Glomerular visceral epithelial cell (primary cell): ENCODE data around the gene EBI3.
"Not testable (repeated sequence)": the region's sequence is repeated elsewhere in the genome, so short reads cannot be mapped to it uniquely, and the experiment has no call there.

Experiments
- DNase-seq: peaks from one replicate; pipeline ENCODE4 v3.0.0-alpha.2; 2016; ENCODE audit errors: extremely low spot score

The EBI3 gene

GRCh38 chr19:4229179-4229931, at the start of gene EBI3:
TSS of gene EBI3 (plus strand) at chr19:4229523. CDS start at chr19:4229551, 28 bp downstream.
- DNase-seq: peak; percentile 90

GRCh38 chr19:4181053-4181508, 48.2 kb upstream of the EBI3 start:
- DNase-seq: no peak

GRCh38 chr19:4182084-4182810, 47.1 kb upstream of the EBI3 start, which contains the start of the genes ANKRD24 and SIRT6:
TSS of gene ANKRD24 (plus strand) at chr19:4182689. CDS start at chr19:4186426, 3,737 bp downstream.
TSS of gene SIRT6 (minus strand) at chr19:4182563. CDS start at chr19:4182539, 24 bp downstream.
- peak; percentile 95 for DNase-seq

GRCh38 chr19:4183967-4184717, 45.2 kb upstream of the EBI3 start:
- DNase-seq: no peak

- no peak for DNase-seq
Measured at GRCh38 chr19:4184718-4185352, 44.5 kb upstream of the EBI3 start.

- DNase-seq: no peak
Measured at GRCh38 chr19:4185413-4186086, 43.8 kb upstream of the EBI3 start.

GRCh38 chr19:4186087-4186993, 43.0 kb upstream of the EBI3 start:
- peak; percentile 78 for DNase-seq

- no peak for DNase-seq
Measured at GRCh38 chr19:4187313-4188122, 41.8 kb upstream of the EBI3 start.

- DNase-seq: no peak
Measured at GRCh38 chr19:4189641-4190040, 39.7 kb upstream of the EBI3 start.

- not testable (repeated sequence) for DNase-seq
Measured at GRCh38 chr19:4192537-4192936, 36.8 kb upstream of the EBI3 start.

- DNase-seq: no peak
Measured at GRCh38 chr19:4194353-4194752, 35.0 kb upstream of the EBI3 start.

- DNase-seq: no peak
Measured at GRCh38 chr19:4196009-4196408, 33.3 kb upstream of the EBI3 start.

- no peak for DNase-seq
Measured at GRCh38 chr19:4196587-4197148, 32.7 kb upstream of the EBI3 start.

GRCh38 chr19:4197228-4197624, 32.1 kb upstream of the EBI3 start:
- DNase-seq: no peak

- DNase-seq: no peak
Measured at GRCh38 chr19:4197625-4198466, 31.5 kb upstream of the EBI3 start.

- no peak for DNase-seq
Measured at GRCh38 chr19:4198467-4199126, 30.7 kb upstream of the EBI3 start.

- no peak for DNase-seq
Measured at GRCh38 chr19:4199699-4200293, 29.5 kb upstream of the EBI3 start.
